HG03039 (cell line): ENCODE measurements around the gene PICK1.

ENCODE experiments used
- ATAC-seq: cut with Tn5 transposase; IDR thresholded peaks from one replicate; pipeline ENCODE4 v1.9.1; 2021; ENCODE audit warnings: mild to moderate bottlenecking, moderate library complexity; ENCODE audit not compliant: unreplicated experiment

PICK1 gene

DNA sequence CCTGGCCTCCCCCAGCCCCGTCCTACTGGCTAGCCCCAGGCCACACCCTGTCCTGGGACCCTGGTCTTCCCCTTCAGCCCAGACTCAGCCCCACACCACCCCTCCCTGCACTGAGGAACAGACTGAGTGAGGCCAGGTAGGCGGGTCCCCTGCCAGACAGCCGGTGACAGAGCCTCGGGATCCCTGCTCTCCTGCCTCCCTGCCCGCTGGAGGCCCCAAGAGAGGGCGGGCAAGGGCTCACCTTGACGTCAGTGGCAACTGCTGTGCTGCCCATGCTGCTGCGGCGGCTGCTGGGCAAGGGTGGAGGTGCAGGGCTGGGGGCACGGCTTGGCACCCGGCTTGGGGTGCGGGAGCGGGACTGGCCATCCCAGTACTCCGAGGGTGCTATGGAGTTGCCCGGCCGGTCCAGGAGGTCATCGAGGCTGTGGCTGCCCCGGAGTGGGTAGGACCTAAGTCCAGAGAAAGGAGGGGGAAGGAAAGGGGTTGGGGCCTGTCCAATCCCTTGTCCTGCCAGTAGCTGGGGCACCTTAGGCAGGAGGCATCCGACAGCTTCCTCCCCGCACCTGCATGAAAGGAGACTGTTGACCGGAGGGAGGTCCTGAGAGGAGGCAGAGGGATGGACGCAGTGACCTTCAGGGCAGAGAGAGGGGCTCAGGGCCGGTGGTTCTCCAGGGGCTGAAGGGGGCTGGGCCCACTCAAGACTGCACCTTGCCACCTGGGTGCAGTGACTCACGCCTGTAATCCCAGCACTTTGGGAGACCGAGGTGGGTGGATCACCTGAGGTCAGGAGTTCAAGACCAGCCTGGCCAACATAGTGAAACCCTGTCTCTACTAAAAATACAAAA lies 29.0 kb downstream of the PICK1 start:
- no peak for ATAC-seq

GRCh38 chr22:38086942-38087341 lies 29.7 kb downstream of the PICK1 start:
- no peak for ATAC-seq

DNA sequence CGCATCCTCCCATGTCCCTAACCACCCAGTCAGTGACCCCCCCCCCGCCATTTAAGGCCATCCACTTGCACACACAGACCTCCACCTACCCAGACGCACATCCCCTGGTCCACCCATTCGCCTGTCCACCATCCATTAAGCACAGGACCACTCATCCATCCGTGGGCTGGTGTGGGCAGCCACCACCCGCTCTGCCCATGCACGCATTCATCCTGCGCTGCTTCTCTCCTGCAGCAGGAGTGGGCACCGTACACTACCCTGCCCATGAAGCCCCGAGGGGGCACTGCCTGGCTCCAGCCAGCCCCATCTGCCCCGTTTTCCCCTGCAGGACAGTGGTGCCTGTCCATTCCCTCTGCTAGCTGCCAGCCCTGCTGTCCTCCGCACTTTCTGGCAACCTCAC lies 30.7 kb downstream of the PICK1 start:
- ATAC-seq = no peak

DNA sequence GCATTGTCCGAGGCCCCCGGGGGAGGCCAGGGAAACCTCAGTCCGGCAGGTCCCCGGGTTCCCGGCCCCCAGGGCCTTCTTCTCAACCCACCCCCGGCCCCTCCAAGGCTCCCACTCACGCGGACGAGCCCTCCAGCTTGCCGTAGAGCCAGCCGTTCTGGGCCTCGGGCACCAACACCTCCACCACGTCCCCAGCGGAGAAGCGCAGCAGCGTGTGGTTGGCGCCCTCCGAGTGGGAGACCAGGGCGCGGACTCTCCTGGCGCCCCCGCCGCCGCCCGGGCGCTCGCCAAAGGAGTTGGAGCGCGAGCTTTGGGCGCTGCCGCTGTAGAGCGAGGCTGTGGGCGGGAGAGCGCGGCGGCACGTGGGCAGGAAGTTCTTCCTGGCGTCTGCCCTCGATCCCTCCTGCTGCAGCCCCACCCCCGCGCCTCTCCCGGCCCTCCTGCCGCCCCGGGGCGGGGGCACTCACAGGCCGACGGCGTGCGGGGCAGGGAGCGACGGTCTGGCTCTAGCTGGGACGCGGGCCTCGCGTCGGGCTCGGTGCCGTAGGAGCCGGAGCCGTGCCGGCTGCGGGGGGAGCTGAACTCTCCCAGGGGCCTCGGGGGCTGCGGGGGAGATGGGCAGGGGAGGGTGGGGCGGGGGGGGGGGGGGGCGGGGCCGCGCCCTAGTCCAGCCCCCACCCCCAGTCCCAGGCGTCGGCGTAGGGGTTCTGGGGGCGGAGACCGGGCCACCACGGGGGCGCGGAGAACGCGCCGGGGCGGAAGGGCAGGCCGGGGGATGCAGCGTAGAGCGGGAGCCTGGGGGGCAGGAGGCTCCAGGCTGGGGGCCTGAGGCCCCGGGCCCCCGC lies 31.6 kb downstream of the PICK1 start:
- no peak for ATAC-seq

GRCh38 chr22:38089474-38089851 lies 32.3 kb downstream of the PICK1 start:
- no peak for ATAC-seq

- no peak for ATAC-seq
These were observed 39.9 kb downstream of the PICK1 start for GRCh38 chr22:38097058-38097457.

DNA sequence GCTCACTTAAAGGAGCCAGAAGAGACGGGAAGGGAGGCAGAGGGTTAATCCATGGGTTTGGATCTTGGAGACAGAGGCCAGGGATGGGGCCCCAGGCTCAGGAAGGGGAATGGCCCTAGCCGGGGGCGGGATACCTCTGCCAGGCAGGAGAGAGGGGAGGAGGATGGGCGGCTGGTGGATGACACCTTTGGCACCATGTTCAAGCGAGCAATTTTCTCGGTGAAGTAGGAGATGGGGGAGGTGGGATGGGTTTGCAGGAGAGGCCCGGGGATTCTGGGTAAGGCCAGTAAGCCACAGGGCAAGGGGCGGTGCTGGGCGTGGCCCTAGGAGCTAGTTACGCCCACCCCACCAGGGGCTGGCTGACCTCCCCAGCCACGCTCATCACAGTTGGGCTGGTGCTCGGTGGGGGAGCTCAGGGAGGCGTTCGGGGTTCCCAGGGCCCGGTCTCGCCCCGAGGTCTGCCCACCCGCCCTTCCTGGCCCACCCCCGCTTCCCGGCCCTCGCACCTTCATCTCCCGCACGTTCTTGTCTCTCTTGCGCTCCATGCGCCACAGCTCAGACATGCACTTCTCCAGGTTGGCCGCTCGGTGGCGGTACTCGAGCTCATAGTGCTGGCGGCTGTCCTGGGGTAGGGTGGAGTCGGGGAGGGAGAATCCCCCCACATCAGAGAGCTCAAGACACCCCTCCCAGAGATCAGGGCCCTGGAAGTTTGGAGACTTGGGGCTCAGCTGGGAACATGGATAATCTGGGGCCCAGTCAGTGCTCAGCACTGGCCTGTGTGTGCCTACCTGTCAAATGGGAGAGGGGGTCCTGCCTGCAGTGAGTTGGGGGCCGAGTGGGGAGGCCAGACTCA lies 40.6 kb downstream of the PICK1 start:
- no peak for ATAC-seq

DNA sequence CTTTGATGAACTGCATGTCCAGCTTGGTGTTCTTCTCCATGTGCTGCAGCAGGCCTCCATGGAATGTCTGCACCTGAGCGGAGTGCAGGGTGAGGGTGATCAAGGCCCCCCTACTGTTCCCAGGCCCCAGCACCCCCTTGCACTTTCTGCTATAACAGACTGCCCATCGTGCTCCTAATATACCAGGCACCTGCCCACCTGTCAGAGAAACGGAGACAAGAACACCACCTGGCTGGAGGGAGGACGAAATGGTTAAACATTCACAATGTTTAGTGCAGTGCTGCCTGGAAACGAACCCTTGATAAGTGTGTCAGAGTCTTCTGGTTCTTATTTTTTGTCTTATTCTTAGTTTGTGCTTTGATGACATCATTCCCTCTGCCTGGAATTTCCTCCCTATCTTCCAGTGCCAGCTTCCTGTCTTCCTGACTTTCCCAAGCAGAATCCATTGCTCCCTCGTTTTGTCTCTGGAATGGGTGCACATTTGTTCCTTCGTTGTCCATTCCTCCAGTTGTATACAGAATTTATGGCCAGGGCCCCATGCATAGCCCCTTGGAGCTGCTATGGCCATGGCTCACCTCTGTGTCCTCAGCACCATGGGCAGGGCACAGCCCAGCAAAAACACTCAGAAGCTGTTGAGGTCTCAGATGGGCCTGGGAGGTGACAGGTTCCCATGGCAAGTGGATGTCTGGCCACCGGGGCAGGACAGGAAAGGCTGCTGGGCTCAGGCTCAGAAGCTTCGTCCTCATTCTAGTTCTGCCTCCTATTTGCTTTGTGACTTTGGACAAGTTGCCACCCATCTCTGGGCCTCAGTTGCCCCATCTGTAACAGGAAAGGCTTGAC lies 41.4 kb downstream of the PICK1 start:
- no peak for ATAC-seq

DNA sequence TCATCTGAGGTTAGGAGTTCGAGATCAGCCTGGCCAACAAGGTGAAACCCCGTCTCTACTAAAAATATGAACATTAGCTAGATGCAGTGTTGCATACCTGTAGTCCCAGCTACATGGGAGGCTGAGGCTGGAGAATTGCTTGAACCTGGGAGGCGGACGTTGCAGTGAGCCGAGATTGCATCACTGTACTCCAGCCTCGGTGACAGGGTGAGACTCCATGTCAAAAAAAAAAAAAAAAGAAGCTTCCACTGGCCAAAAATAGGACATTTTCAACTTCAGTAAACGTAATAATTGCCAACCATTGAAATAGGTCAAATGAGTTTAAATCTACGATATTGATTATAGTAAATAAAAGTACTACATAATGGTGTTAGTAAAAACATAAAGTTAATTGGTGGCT lies 46.4 kb downstream of the PICK1 start:
- no peak for ATAC-seq

- no peak for ATAC-seq
These were observed 46.9 kb downstream of the PICK1 start for GRCh38 chr22:38104084-38104483.

- no peak for ATAC-seq
These were observed 49.8 kb downstream of the PICK1 start for GRCh38 chr22:38106814-38107578.

DNA sequence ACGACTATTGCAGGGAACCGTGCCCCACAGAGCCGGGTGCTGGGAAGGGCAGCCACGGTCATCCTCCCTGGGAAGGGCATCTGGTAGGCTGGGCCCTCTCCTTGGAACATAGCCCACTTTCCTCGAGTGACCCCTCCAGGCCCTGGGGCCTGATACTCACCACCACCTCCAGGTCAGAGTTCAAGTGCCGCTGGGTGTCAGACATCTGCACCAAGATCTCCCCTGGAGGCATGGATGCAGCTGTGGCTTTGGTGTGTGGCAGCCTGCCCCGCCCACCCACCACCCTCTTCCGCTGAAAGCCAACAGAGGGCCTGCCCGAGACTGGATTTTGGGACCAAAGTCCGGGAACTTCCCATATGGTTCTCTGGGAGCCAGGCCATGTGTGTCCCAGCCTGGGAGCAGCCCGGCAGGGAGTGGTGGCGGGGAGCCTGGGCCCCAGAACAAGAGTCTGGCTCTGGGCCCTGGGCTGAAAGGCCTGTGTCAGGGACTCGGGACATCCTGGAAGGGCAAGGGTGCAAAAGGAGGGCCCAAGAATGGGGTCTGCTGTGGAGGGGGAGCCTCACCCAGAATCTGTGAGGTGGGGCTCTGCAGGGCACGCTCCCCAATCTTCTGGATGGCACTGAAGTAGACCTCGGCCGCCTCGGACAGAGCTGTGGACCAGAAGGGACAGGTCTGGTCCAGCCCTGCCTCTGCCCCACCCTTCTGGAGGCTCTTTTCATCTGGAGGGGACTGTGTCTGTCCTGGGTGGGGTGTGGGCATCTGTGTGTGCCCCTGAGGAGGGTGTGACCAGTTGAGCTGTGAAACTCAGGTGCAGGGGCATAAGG lies 50.7 kb downstream of the PICK1 start:
- no peak for ATAC-seq

DNA sequence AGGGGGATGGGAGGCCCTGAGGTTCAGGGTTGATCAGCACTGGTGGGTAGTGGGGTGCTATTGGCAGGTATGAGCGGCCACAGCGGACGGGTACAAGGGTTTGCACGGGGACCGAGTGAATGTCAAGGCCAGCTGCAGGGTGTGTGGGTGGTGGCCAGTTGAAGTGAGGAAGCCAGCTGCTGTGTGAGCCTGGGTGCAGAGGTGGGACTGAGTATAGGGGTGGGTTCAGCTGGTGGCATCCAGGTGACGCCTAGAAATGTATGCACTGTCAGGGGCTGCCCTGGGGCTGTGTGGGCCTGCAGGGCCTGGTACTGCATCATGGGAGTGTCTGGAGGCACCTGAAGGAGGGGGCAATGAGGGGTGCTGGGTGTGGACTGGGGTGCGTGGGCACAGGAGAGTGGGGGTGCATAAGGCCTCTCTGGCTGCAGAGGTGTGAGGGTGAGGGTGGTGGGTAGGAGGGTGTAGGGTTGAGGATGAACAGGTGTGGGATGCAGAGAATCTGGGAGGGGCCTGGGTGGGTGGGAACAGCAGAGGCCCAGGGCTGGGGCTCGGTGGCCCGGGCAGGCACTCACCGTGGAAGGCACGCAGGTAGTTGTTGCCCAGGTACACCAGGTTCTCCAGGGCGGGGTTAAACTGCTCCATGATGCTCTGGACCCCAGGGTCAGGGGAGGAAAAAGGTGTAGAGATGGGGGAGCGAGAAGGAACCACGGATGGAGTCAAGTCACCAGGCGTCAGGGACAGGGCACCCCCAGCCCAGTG lies 51.5 kb downstream of the PICK1 start:
- no peak for ATAC-seq

GRCh38 chr22:38109371-38110001 lies 52.3 kb downstream of the PICK1 start:
- no peak for ATAC-seq

DNA sequence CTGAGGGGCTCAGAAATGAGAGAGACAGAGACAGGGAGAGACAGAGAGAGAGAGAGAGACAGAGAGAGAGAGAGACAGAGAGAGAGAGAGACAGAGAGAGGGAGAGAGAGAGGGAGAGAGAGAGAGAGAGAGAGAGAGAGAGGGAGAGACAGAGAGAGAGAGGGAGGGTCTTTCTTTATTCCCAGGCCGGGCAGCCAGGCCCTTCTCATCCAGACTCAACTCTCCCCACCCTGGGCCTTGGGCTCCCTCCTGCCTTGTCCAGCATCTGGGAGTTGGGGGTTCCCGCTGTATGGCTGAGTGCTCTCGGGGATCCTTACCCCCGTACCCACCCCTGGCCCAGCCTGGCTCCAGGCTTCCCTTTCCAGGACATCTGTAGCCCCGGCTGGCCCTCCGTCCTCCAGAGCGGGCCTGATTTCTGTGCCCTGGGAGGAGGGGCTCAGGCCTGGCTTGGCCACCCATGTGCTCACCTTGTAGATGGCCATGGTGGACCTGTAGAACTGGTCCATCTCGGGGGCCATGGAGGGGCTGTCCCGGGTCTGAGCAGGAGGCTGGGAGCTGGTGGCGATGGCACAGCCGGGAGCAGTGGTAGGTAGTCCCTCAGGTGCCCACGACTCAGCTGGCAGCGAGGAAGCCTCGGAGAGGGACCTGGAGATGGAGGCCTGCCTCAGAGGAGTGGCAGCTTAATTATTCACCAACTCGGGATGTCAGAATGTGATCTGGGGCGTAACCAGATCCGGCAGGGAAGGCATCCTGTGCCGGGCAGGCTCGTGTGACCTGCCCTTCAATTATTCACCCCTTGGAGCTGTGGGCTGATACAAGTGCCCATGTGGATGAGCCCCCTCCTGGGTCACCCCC lies 53.0 kb downstream of the PICK1 start, which contains the start of gene BAIAP2L2:
BAIAP2L2 (minus strand) TSS at position 677 of the 855 bp plus-strand sequence; CDS start at position 518, 159 bp downstream.
- no peak for ATAC-seq
